SK-N-SH (cell line): ENCODE measurements around the gene PRM3. TPM values are rescaled to one million over a fixed set of nuclear protein-coding genes. Genes with fewer than 3 reads are reported as not detected.

Experiments
- CTCF ChIA-PET: fragments of 300-600, 350-600 bp; formaldehyde crosslinking; extraction: SDS; loops from one replicate; lab custom pipeline; 2021; lab: Yijun Ruan, JAX
- POLR2A ChIA-PET: fragments of 350-600 bp; sonication (Branson Sonifier 250); formaldehyde crosslinking; extraction: SDS; loops from one replicate; lab custom pipeline; 2020; ENCODE audit warnings: antibody characterized with exemption, inconsistent platforms; lab: Yijun Ruan, JAX
- DNase-seq: peaks from one replicate; pipeline ENCODE4 v3.0.0; 2012
- H2AFZ ChIP-seq: fragments of 200-600 bp; sonication (generic); 2 replicates; pipeline ENCODE4 v1.8.1; 2016; ENCODE audit warnings: antibody characterized with exemption, mild to moderate bottlenecking, low read depth
- H3F3A ChIP-seq: fragments of 200-600 bp; sonication (generic); replicated peaks from 2 replicates; pipeline ENCODE3; 2016; ENCODE audit warnings: antibody characterized with exemption, mild to moderate bottlenecking; ENCODE audit not compliant: insufficient read depth
- H3K27ac ChIP-seq, 2 experiments: fragments of 200-500 bp in 1 of 2; fragments of 200-600 bp in 1 of 2; sonication (Bioruptor generic) in 1 of 2; sonication (generic), shearing (Covaris generic) in 1 of 2; 2 replicates each; pipeline versions ENCODE4 v1.5.1 to v1.6.1; 2014 to 2016; ENCODE audit warnings: low read depth in 2 of 2, inconsistent platforms in 1 of 2, low read length in 1 of 2, mild to moderate bottlenecking in 1 of 2, mixed read lengths in 1 of 2
- H3K27me3 ChIP-seq: fragments of 200-600 bp; sonication (generic), shearing (Covaris generic); 2 replicates; pipeline ENCODE4 v1.6.1; 2016; ENCODE audit warnings: mixed run types; ENCODE audit not compliant: insufficient read depth
- H3K36me3 ChIP-seq, 2 experiments: fragments of 200-500 bp in 1 of 2; fragments of 200-600 bp in 1 of 2; sonication (Bioruptor generic) in 1 of 2; sonication (generic) in 1 of 2; replicated peaks in 1 of 2; 2 replicates each; pipeline versions ENCODE3 to v1.5.1; 2014 to 2016; ENCODE audit warnings: low read length in 1 of 2, mild to moderate bottlenecking in 1 of 2; ENCODE audit not compliant: insufficient read depth in 2 of 2, control insufficient read depth in 1 of 2
- H3K4me1 ChIP-seq, 2 experiments: fragments of 200-500 bp in 1 of 2; fragments of 200-600 bp in 1 of 2; sonication (Bioruptor generic) in 1 of 2; sonication (generic), shearing (Covaris generic) in 1 of 2; 2 replicates each; pipeline versions ENCODE4 v1.5.1 to v1.6.1; 2014 to 2016; ENCODE audit warnings: low read depth in 1 of 2, low read length in 1 of 2, mixed run types in 1 of 2; ENCODE audit not compliant: insufficient read depth in 2 of 2, control insufficient read depth in 1 of 2
- H3K4me2 ChIP-seq: fragments of 200-600 bp; sonication (generic), shearing (Covaris generic); 2 replicates; pipeline ENCODE4 v1.6.1; 2017; ENCODE audit warnings: mixed run types
- H3K4me3 ChIP-seq, 2 experiments: fragments of 200-500 bp in 1 of 2; fragments of 200-600 bp in 1 of 2; sonication (Bioruptor generic) in 1 of 2; sonication (generic), shearing (Covaris generic) in 1 of 2; 2 replicates each; pipeline versions ENCODE4 v1.5.1 to v1.8.1; 2014 to 2016; ENCODE audit warnings: low read depth in 2 of 2, inconsistent platforms in 1 of 2, low read length in 1 of 2, mild to moderate bottlenecking in 1 of 2, mixed read lengths in 1 of 2, moderate library complexity in 1 of 2
- H3K79me2 ChIP-seq: fragments of 200-600 bp; sonication (generic); 2 replicates; pipeline ENCODE4 v1.8.1; 2017; ENCODE audit warnings: mild to moderate bottlenecking; ENCODE audit not compliant: insufficient read depth
- H3K9ac ChIP-seq: fragments of 200-600 bp; sonication (generic); 2 replicates; pipeline ENCODE4 v1.6.1; 2017; ENCODE audit warnings: mixed run types
- H3K9me2 ChIP-seq: fragments of 200-600 bp; sonication (generic); 2 replicates; pipeline ENCODE4 v1.6.1; 2017; ENCODE audit warnings: mixed run types
- H3K9me3 ChIP-seq: fragments of 200-600 bp; sonication (generic); 2 replicates; pipeline ENCODE4 v1.6.1; 2017; ENCODE audit warnings: mixed run types, mild to moderate bottlenecking, moderate library complexity
- H4K20me1 ChIP-seq: fragments of 200-600 bp; sonication (generic); 2 replicates; pipeline ENCODE4 v1.6.1; 2017; ENCODE audit warnings: mild to moderate bottlenecking, mixed run types; ENCODE audit not compliant: insufficient read depth
- CTCF ChIP-seq: fragments of 200-600 bp; sonication (generic); IDR thresholded peaks from 2 replicates; pipeline ENCODE4 v1.6.1; 2017; ENCODE audit warnings: antibody characterized with exemption, mild to moderate bottlenecking, moderate library complexity
- EP300 ChIP-seq, 2 experiments: IDR thresholded peaks; 2 replicates each; pipeline versions ENCODE4 v1.4.0 to v1.6.1; 2012; ENCODE audit warnings: borderline replicate concordance in 1 of 2, low read depth in 1 of 2, low read length in 1 of 2
- EZH2phosphoT487 ChIP-seq: fragments of 200-600 bp; sonication (generic); IDR thresholded peaks from 2 replicates; pipeline ENCODE4 v1.6.1; 2017; ENCODE audit warnings: low read depth, mixed run types, mild to moderate bottlenecking, antibody characterized with exemption, moderate library complexity, borderline replicate concordance
- FOXM1 ChIP-seq: IDR thresholded peaks from 2 replicates; pipeline ENCODE4 v1.4.0; 2012; ENCODE audit warnings: low read depth, mild to moderate bottlenecking
- IRF3 ChIP-seq: fragments of 150-350 bp; IDR thresholded peaks from 2 replicates; pipeline ENCODE4 v1.6.1; 2016; ENCODE audit warnings: mild to moderate bottlenecking, low read depth, low read length
- JUND ChIP-seq: IDR thresholded peaks from 2 replicates; pipeline ENCODE4 v1.4.0; 2012
- MEF2A ChIP-seq: IDR thresholded peaks from 2 replicates; pipeline ENCODE4 v1.4.0; 2012; ENCODE audit warnings: low read depth, borderline replicate concordance
- PBX3 ChIP-seq: IDR thresholded peaks from 2 replicates; pipeline ENCODE4; 2012
- REST ChIP-seq: IDR thresholded peaks from 2 replicates; pipeline ENCODE4 v1.6.1; 2012; ENCODE audit warnings: mild to moderate bottlenecking, low read depth, low read length, moderate library complexity
- TAF1 ChIP-seq: IDR thresholded peaks from 2 replicates; pipeline ENCODE4 v1.6.1; 2012; ENCODE audit warnings: low read depth, mild to moderate bottlenecking, low read length, moderate library complexity, borderline replicate concordance
- TEAD4 ChIP-seq: IDR thresholded peaks from 2 replicates; pipeline ENCODE4 v1.4.0; 2012; ENCODE audit warnings: mild to moderate bottlenecking, borderline replicate concordance; ENCODE audit not compliant: insufficient read depth
- WGBS: methylation state at CpG from one replicate; pipeline ENCODE4 v1.1.6; 2017; ENCODE audit warnings: low lambda C conversion rate; 5-methylcytosine and 5-hydroxymethylcytosine counted together
- polyA plus RNA-seq, 3 experiments: library from polyadenylated mRNA; depleted of rRNA; stranded (reverse); fragments of >200 nt; gene quantifications; 2 replicates each; pipeline ENCODE4 v1.2.3, GENCODE V29; 2012

The PRM3 gene
- polyA plus RNA-seq, 1 of the 3 experiments (the other 2 are of a cell fraction), result not detected

GRCh38 chr16:11292076-11292748 is 18.8 kb upstream of the PRM3 start:
- Histone ChIP-seq H3K9me2 (no peaks in the 10 kb centered on the region), H3K4me3 (no peak overlapping the region), H4K20me1 (no peaks in the 10 kb centered on the region), H2AFZ (no peak overlapping the region), H3K4me2 (no peak overlapping the region), H3K27me3 (no peaks in the 10 kb centered on the region), H3F3A (no peaks in the 10 kb centered on the region), H3K9me3 (no peaks in the 10 kb centered on the region), H3K36me3 (no peaks in the 10 kb centered on the region), H3K9ac (no peak overlapping the region), H3K27ac (no peak overlapping the region), H3K79me2 (no peaks in the 10 kb centered on the region), H3K4me1 (peaks cover 0 to 8% of the 10 kb centered on the region in 2 experiments; a peak in 2 of 4 replicates)
- TF ChIP-seq EZH2phosphoT487, result no peak
- TF ChIP-seq CTCF, result no peak
- no peak for TF ChIP-seq FOXM1
- no peak for TF ChIP-seq REST
- TF ChIP-seq MEF2A, result no peak
- no peak for TF ChIP-seq IRF3
- no peak for TF ChIP-seq TAF1
- DNase-seq, result no peak
- POLR2A ChIA-PET, result no interaction called here
- 69% methylated on average over 7 of the region's 7 CpGs for WGBS
- CTCF ChIA-PET, result interaction anchor here (1.4 kb wide), 1 partner anchor 36 kb away, joined by 8 read pairs; the partner anchor contains the start of gene SOCS1

GRCh38 chr16:11291091-11291703 is 17.8 kb upstream of the PRM3 start:
- no peak overlapping the region for H3K4me3 ChIP-seq
- POLR2A ChIA-PET, result no interaction called here
- H3K27ac ChIP-seq, result no peak overlapping the region
- CTCF ChIA-PET, result no interaction called here
- H3K36me3 ChIP-seq, result no peaks in the 10 kb centered on the region
- no peak overlapping the region for H3K4me2 ChIP-seq
- WGBS, result 78% methylated on average over 10 of the region's 10 CpGs
- TF ChIP-seq TAF1, result no peak
- no peak for TF ChIP-seq TEAD4
- no peak for TF ChIP-seq PBX3
- TF ChIP-seq JUND, result no peak
- TF ChIP-seq EP300 (IDR thresholded peaks at IDR 0.05; ENCODE audit: borderline replicate concordance in 1 of 2, low read depth in 1 of 2, low read length in 1 of 2), result no peak
- DNase-seq, result no peak
- H3K9ac ChIP-seq, result no peak overlapping the region
- H3F3A ChIP-seq, result no peaks in the 10 kb centered on the region
- H3K9me2 ChIP-seq, result no peaks in the 10 kb centered on the region
- H2AFZ ChIP-seq, result no peak overlapping the region
- H3K9me3 ChIP-seq, result no peaks in the 10 kb centered on the region
- H3K27me3 ChIP-seq, result no peaks in the 10 kb centered on the region
- no peaks in the 10 kb centered on the region for H3K4me1 ChIP-seq
- H3K79me2 ChIP-seq, result no peaks in the 10 kb centered on the region
- H4K20me1 ChIP-seq, result no peaks in the 10 kb centered on the region
